Measurements from ENCODE around the gene HCAR2.
"Not testable (repeated sequence)": the region's sequence is repeated elsewhere in the genome, so short reads cannot be mapped to it uniquely, and the experiment has no call there.

GRCh38 chr12:122709287-122709686 lies 6.1 kb upstream of the HCAR2 start:
- TF ChIP-seq POLR2A (IDR thresholded peaks at IDR 0.05); CTCF (IDR thresholded peaks at IDR 0.05 in 4 of 5, conservative IDR thresholded peaks at IDR 0.05 in 1 of 5): not testable (repeated sequence)

Data from gastrocnemius medialis (tissue), 4 donors.